GM21381 (cell line): Measurements from ENCODE around the gene OR1S2.
"Not testable (repeated sequence)": the region's sequence is repeated elsewhere in the genome, so short reads cannot be mapped to it uniquely, and the experiment has no call there.

Experiments used
- ATAC-seq: cut with Tn5 transposase; IDR thresholded peaks from one replicate; pipeline ENCODE4 v1.9.1; 2021; ENCODE audit warnings: mild to moderate bottlenecking, moderate library complexity; ENCODE audit not compliant: unreplicated experiment

OR1S2 gene

GRCh38 chr11:58204042-58204441 lies at the start of gene OR1S2:
OR1S2 (minus strand) TSS chr11:58204142; CDS start chr11:58204142, 0 bp downstream.
- ATAC-seq: no peak

GRCh38 chr11:58243954-58244353 lies 40.0 kb upstream of the OR1S2 start:
- no peak for ATAC-seq

GRCh38 chr11:58227956-58228615 lies 24.1 kb upstream of the OR1S2 start:
- no peak for ATAC-seq

- ATAC-seq: no peak
Measured at GRCh38 chr11:58222721-58223120, 18.8 kb upstream of the OR1S2 start.

- no peak for ATAC-seq
Measured at GRCh38 chr11:58216476-58216875, 12.5 kb upstream of the OR1S2 start.

GRCh38 chr11:58212420-58212819 lies 8.5 kb upstream of the OR1S2 start, which contains the start of gene OR1S1:
OR1S1 (plus strand) TSS chr11:58212720.
- not testable (repeated sequence) for ATAC-seq

GRCh38 chr11:58199271-58199670 lies 4.7 kb downstream of the OR1S2 start:
- ATAC-seq: no peak

- ATAC-seq: no peak
Measured at GRCh38 chr11:58195939-58196338, 8.0 kb downstream of the OR1S2 start.

- ATAC-seq: no peak
Measured at GRCh38 chr11:58193391-58193790, 10.6 kb downstream of the OR1S2 start.

GRCh38 chr11:58192229-58192628 lies 11.7 kb downstream of the OR1S2 start:
- ATAC-seq: no peak

- no peak for ATAC-seq
Measured at GRCh38 chr11:58188770-58189169, 15.2 kb downstream of the OR1S2 start, which contains the start of gene OR9Q2. OR9Q2 (plus strand) TSS chr11:58189070; CDS start chr11:58190491, 1,421 bp downstream.

- ATAC-seq: no peak
Measured at GRCh38 chr11:58186938-58187337, 17.0 kb downstream of the OR1S2 start.

- no peak for ATAC-seq
Measured at GRCh38 chr11:58179648-58180047, 24.3 kb downstream of the OR1S2 start.

GRCh38 chr11:58178444-58178843 lies 25.5 kb downstream of the OR1S2 start:
- no peak for ATAC-seq

GRCh38 chr11:58177409-58178054 lies 26.4 kb downstream of the OR1S2 start:
- no peak for ATAC-seq

GRCh38 chr11:58165504-58166106 lies 38.3 kb downstream of the OR1S2 start:
- ATAC-seq: no peak

GRCh38 chr11:58164990-58165389 lies 39.0 kb downstream of the OR1S2 start:
- ATAC-seq: no peak

GRCh38 chr11:58164389-58164788 lies 39.6 kb downstream of the OR1S2 start:
- no peak for ATAC-seq
